Thyroid gland (tissue), 4 donors: ENCODE results near the gene TRIM33.
"Not testable (repeated sequence)": the region's sequence is repeated elsewhere in the genome, so short reads cannot be mapped to it uniquely, and the experiment has no call there.

ENCODE experiments used
- POLR2A ChIP-seq, 2 donors: fragments of 450-650 bp; IDR thresholded peaks; one replicate each; pipeline ENCODE4 v1.6.1; 2017; ENCODE audit warnings: antibody characterized with exemption in 2 of 2, mild to moderate bottlenecking in 2 of 2, moderate library complexity in 1 of 2
- TF ChIP-seq, protein P1 (sequence below), 6 experiments: fragments of 200-600 bp in 3 of 6; fragments of 450-650 bp in 3 of 6; sonication (generic) in 3 of 6; IDR thresholded peaks; one replicate each; pipeline ENCODE4 v1.5.1; 2016 to 2019; ENCODE audit warnings: antibody characterized with exemption in 6 of 6, mild to moderate bottlenecking in 2 of 6, inconsistent platforms in 1 of 6, moderate library complexity in 1 of 6

GRCh38 chr1:114369266-114369919, 141.6 kb downstream of the TRIM33 start:
- not testable (repeated sequence) for TF ChIP-seq POLR2A (IDR thresholded peaks at IDR 0.05)
- TF ChIP-seq, protein P1, sequence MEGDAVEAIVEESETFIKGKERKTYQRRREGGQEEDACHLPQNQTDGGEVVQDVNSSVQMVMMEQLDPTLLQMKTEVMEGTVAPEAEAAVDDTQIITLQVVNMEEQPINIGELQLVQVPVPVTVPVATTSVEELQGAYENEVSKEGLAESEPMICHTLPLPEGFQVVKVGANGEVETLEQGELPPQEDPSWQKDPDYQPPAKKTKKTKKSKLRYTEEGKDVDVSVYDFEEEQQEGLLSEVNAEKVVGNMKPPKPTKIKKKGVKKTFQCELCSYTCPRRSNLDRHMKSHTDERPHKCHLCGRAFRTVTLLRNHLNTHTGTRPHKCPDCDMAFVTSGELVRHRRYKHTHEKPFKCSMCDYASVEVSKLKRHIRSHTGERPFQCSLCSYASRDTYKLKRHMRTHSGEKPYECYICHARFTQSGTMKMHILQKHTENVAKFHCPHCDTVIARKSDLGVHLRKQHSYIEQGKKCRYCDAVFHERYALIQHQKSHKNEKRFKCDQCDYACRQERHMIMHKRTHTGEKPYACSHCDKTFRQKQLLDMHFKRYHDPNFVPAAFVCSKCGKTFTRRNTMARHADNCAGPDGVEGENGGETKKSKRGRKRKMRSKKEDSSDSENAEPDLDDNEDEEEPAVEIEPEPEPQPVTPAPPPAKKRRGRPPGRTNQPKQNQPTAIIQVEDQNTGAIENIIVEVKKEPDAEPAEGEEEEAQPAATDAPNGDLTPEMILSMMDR (IDR thresholded peaks at IDR 0.05), result not testable (repeated sequence)
